IMR-90 (cell line): ENCODE data around the gene CADM3.

Experiments used
- CEBPB ChIP-seq: IDR thresholded peaks from 2 replicates; pipeline ENCODE4 v1.6.1; 2012; ENCODE audit warnings: low read depth, low read length, improper control_type of control experiment
- CTCF ChIP-seq: conservative IDR thresholded peaks from 2 replicates; pipeline ENCODE4 v1.5.1; 2012; ENCODE audit warnings: mild to moderate bottlenecking, low read depth, low read length, improper control_type of control experiment
- FOS ChIP-seq: fragments of 150-350 bp; IDR thresholded peaks from 2 replicates; pipeline ENCODE4 v1.6.1; 2016; ENCODE audit warnings: low read depth, low read length
- MAZ ChIP-seq: IDR thresholded peaks from 2 replicates; pipeline ENCODE4 v1.6.1; 2012; ENCODE audit warnings: low read depth, mild to moderate bottlenecking, low read length, improper control_type of control experiment, moderate library complexity, borderline replicate concordance
- POLR2A ChIP-seq: IDR thresholded peaks from 2 replicates; pipeline ENCODE4 v1.6.1; 2012; ENCODE audit warnings: mild to moderate bottlenecking, low read depth, low read length
- RAD21 ChIP-seq: IDR thresholded peaks from 2 replicates; pipeline ENCODE4 v1.6.1; 2012; ENCODE audit warnings: low read length, improper control_type of control experiment
- RCOR1 ChIP-seq: IDR thresholded peaks from 2 replicates; pipeline ENCODE4 v1.6.1; 2012; ENCODE audit warnings: mild to moderate bottlenecking, low read length, improper control_type of control experiment; ENCODE audit not compliant: insufficient replicate concordance
- RFX5 ChIP-seq: IDR thresholded peaks from 2 replicates; pipeline ENCODE4 v1.8.0; 2012; ENCODE audit warnings: low read depth, mild to moderate bottlenecking, low read length, moderate library complexity
- USF2 ChIP-seq: fragments of 150-350 bp; IDR thresholded peaks from 2 replicates; pipeline ENCODE4 v1.6.1; 2017; ENCODE audit warnings: mild to moderate bottlenecking, antibody characterized with exemption, low read length, low read depth

- no peak for TF ChIP-seq RAD21
- no peak for TF ChIP-seq POLR2A
- no peak for TF ChIP-seq CTCF
- no peak for TF ChIP-seq CEBPB
- TF ChIP-seq MAZ = no peak
- TF ChIP-seq RFX5 = no peak
- no peak for TF ChIP-seq FOS
- TF ChIP-seq RCOR1 = no peak
- no peak for TF ChIP-seq USF2
These were observed 47.5 kb downstream of the CADM3 start for GRCh38 chr1:159218649-159219636.
